GM12892 (cell line): ENCODE measurements around the gene SUPT3H.

Source experiments
- POLR2A ChIP-seq: IDR thresholded peaks from 2 replicates; pipeline ENCODE4 v1.6.1; 2011; ENCODE audit warnings: low read depth, low read length, control low read depth
- POLR2AphosphoS5 ChIP-seq: IDR thresholded peaks from 2 replicates; pipeline ENCODE4 v1.6.1; 2011; ENCODE audit warnings: low read depth, low read length, control low read depth
- TAF1 ChIP-seq: IDR thresholded peaks from 2 replicates; pipeline ENCODE4 v1.6.1; 2011; ENCODE audit warnings: low read depth, mild to moderate bottlenecking, control low read depth, low read length, borderline replicate concordance

DNA sequence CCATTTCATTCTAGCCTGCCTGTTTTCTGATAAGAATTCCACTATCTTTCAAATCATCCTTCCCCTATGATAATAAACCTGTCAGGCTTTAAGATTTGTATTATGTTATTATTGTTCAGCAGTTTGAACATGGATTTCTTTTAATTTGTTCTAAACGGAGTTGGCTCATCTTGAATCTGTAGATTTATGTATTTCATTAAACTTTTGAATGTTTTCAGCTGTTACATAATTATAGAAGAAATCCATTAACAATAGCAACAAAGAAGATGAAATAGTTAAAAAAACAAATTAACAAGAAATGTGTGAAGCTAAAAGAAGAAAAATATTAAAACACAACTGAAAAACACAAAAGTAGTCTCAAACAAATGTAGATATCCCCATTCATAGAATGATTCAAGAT is 273.3 kb downstream of the SUPT3H start:
- TF ChIP-seq TAF1 (no peak), POLR2A (no peak), POLR2AphosphoS5 (no peak)
